Measurements from ENCODE around the gene PCDHAC1. TPM values are rescaled to one million over a fixed set of nuclear protein-coding genes. Genes with fewer than 3 reads are reported as not detected.
"Not testable (repeated sequence)": the region's sequence is repeated elsewhere in the genome, so short reads cannot be mapped to it uniquely, and the experiment has no call there.

Gene PCDHAC1, protein sequence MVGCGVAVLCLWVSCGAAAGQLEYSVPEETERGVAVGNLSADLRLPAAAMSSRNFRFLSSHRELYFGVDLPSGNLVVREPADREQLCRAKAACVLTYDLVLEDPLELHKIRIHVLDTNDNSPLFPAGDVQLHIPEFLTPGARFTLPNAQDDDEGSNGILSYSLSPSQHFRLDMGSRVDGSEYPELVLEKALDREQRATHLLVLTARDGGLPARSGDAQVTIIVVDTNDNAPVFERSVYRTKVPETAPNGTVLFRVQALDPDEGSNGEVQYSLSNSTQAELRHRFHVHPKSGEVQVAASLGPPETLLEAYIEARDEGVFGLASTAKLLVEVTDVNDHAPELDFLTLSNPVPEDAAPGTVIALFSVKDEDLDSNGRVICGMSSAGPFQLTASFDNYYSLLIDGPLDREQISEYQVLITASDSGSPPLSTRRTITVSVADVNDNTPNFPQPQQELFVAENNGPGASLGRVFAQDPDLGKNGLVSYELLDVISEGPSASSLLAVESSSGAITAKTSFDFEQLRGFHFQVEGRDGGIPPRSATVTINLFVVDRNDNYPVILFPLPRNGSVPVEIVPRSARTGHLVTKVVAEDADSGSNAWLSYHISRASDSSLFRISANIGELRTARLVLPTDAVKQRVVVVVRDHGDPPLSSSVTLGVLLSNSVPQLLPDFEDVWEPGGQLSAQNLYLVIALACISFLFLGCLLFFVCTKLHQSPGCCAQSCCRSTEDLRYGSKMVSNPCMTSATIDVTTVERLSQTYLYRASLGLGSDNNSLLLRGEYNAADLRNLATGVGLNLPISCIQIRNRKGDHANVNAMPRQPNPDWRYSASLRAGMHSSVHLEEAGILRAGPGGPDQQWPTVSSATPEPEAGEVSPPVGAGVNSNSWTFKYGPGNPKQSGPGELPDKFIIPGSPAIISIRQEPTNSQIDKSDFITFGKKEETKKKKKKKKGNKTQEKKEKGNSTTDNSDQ
- total RNA-seq = not detected in 2 replicates

- Mint-ChIP-seq H3K36me3 (ENCODE audit: low read depth) (no peaks in the 10 kb centered on the region), H3K4me1 (peaks cover 4% of the 10 kb centered on the region), H3K27ac (no peak within 1 kb of the TSS), H3K27me3 (peaks cover 42% of the 10 kb centered on the region), H3K4me3 (peak within 1 kb of the TSS; percentile 41), H3K9me3 (peaks cover 2% of the 10 kb centered on the region)
- CTCF ChIA-PET = no interaction called here
- TF ChIP-seq, protein P1, sequence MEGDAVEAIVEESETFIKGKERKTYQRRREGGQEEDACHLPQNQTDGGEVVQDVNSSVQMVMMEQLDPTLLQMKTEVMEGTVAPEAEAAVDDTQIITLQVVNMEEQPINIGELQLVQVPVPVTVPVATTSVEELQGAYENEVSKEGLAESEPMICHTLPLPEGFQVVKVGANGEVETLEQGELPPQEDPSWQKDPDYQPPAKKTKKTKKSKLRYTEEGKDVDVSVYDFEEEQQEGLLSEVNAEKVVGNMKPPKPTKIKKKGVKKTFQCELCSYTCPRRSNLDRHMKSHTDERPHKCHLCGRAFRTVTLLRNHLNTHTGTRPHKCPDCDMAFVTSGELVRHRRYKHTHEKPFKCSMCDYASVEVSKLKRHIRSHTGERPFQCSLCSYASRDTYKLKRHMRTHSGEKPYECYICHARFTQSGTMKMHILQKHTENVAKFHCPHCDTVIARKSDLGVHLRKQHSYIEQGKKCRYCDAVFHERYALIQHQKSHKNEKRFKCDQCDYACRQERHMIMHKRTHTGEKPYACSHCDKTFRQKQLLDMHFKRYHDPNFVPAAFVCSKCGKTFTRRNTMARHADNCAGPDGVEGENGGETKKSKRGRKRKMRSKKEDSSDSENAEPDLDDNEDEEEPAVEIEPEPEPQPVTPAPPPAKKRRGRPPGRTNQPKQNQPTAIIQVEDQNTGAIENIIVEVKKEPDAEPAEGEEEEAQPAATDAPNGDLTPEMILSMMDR (IDR thresholded peaks at IDR 0.05) = no peak
- ATAC-seq (ENCODE audit: low read depth) = no peak
- intact Hi-C loops (cut with micrococcal nuclease) = no loop called here
- POLR2A ChIA-PET = no interaction called here
- no peak for DNase-seq
Observed at GRCh38 chr5:140925806-140926442, at the start of gene PCDHAC1. Gene PCDHAC1, plus strand, starts transcription at chr5:140926299. Its CDS starts 594 bp downstream, at chr5:140926893.

DNA sequence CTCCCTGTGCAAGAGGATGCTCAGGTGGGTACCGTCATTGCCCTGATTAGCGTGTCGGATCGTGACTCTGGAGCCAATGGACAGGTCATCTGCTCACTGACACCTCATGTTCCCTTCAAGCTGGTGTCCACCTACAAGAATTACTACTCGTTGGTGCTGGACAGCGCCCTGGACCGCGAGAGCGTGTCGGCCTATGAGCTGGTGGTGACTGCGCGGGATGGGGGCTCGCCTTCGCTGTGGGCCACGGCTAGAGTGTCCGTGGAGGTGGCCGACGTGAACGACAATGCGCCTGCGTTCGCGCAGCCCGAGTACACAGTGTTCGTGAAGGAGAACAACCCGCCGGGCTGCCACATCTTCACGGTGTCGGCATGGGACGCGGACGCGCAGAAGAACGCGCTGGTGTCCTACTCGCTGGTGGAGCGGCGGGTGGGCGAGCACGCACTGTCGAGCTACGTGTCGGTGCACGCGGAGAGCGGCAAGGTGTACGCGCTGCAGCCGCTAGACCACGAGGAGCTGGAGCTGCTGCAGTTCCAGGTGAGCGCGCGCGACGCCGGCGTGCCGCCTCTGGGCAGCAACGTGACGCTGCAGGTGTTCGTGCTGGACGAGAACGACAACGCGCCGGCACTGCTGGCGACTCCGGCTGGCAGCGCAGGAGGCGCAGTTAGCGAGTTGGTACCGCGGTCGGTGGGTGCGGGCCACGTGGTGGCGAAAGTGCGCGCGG is 49.4 kb upstream of the PCDHAC1 start:
- ATAC-seq (ENCODE audit: low read depth); DNase-seq; POLR2A ChIA-PET; H3K27ac Mint-ChIP-seq; intact Hi-C loops (cut with micrococcal nuclease); H3K4me1 Mint-ChIP-seq; H3K4me3 Mint-ChIP-seq; CTCF ChIA-PET; H3K36me3 Mint-ChIP-seq (ENCODE audit: low read depth): not testable (repeated sequence)
- peaks cover 22% of the 10 kb centered on the region for H3K27me3 Mint-ChIP-seq
- peaks cover 13% of the 10 kb centered on the region for H3K9me3 Mint-ChIP-seq

- H3K9me3 Mint-ChIP-seq = peaks cover 13% of the 10 kb centered on the region
- no peak overlapping the region for H3K27ac Mint-ChIP-seq
- POLR2A ChIA-PET = no interaction called here
- intact Hi-C loops (cut with micrococcal nuclease) = no loop called here
- no peaks in the 10 kb centered on the region for H3K36me3 Mint-ChIP-seq (ENCODE audit: low read depth)
- DNase-seq = no peak
- H3K27me3 Mint-ChIP-seq = peaks cover 22% of the 10 kb centered on the region
- no peaks in the 10 kb centered on the region for H3K4me1 Mint-ChIP-seq
- TF ChIP-seq, protein P1 (IDR thresholded peaks at IDR 0.05) = no peak
- no peak for ATAC-seq (ENCODE audit: low read depth)
- H3K4me3 Mint-ChIP-seq = no peak overlapping the region
- CTCF ChIA-PET = no interaction called here
Observed at GRCh38 chr5:140877262-140877581, 48.9 kb upstream of the PCDHAC1 start.

DNA sequence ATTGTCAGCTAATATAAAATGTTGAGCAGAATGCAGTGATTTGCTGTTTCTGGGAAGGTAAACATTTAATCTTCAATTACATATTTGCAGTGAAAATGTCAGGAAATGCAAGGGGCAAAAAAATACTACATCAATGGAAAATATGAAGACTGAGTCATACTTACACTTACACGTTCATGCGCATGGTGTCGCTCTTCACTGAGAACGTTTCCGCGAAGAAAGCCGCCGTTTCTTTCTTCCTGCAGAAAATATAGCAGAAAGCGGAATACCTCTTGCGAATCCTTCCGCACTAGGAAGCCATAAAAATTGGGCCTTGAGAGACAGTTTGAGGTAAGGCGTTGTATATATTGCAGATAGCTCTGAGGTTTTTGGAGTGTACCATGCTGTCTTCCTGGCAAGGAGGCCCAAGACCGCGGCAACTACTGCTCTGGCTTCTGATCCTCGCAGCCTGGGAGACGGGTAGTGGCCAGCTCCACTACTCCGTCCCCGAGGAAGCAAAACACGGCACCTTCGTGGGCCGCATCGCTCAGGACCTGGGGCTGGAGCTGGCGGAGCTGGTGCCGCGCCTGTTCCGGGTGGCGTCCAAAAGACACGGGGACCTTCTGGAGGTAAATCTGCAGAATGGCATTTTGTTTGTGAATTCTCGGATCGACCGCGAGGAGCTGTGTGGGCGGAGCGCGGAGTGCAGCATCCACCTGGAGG is 44.1 kb upstream of the PCDHAC1 start, which contains the start of gene PCDHA13:
TSS of gene PCDHA13 (plus strand) at position 236 of the 702 bp plus-strand sequence. CDS start at position 381, 145 bp downstream.
- ChIA-PET CTCF (no interaction called here), POLR2A (no interaction called here)
- ATAC-seq (ENCODE audit: low read depth) (no peak), DNase-seq (no peak)
- no peak within 1 kb of the TSS for H3K4me3 Mint-ChIP-seq
- H3K27me3 Mint-ChIP-seq = peaks cover 12% of the 10 kb centered on the region
- H3K27ac Mint-ChIP-seq = no peak within 1 kb of the TSS
- no peaks in the 10 kb centered on the region for H3K4me1 Mint-ChIP-seq
- intact Hi-C loops (cut with micrococcal nuclease) = no loop called here
- no peaks in the 10 kb centered on the region for H3K36me3 Mint-ChIP-seq (ENCODE audit: low read depth)
- H3K9me3 Mint-ChIP-seq = peaks cover 9% of the 10 kb centered on the region
- TF ChIP-seq, protein P1 (IDR thresholded peaks at IDR 0.05) = no peak

DNA sequence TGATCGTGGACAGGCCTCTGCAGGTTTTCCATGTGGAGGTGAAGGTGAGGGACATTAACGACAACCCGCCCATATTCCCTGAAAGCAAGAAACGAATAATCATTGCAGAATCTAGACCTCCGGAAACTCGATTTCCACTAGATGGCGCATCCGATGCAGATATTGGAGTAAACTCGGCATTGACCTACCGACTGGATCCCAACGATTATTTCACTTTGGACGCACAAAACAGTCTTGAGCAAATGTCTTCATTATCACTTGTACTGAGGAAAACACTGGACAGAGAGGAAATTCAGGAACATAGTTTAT is 43.6 kb upstream of the PCDHAC1 start:
- ATAC-seq (ENCODE audit: low read depth) (no peak), DNase-seq (no peak)
- Mint-ChIP-seq H3K4me3 (no peak overlapping the region), H3K4me1 (no peaks in the 10 kb centered on the region), H3K27ac (no peak overlapping the region), H3K36me3 (ENCODE audit: low read depth) (no peaks in the 10 kb centered on the region), H3K27me3 (peaks cover 12% of the 10 kb centered on the region), H3K9me3 (peaks cover 12% of the 10 kb centered on the region)
- TF ChIP-seq, protein P1 (IDR thresholded peaks at IDR 0.05) = no peak
- intact Hi-C loops (cut with micrococcal nuclease) = no loop called here
- ChIA-PET POLR2A (no interaction called here), CTCF (no interaction called here)
